H9 (cell line): ENCODE data around the gene TTF2. TPM values are rescaled to one million over a fixed set of nuclear protein-coding genes. Genes with fewer than 3 reads are reported as not detected.
A peak's percentile ranks its signal among the peaks of the same experiment; 100 is the strongest.

Source experiments
- DNase-seq: peaks from one replicate; pipeline ENCODE4 v3.0.0-alpha.2; 2017
- H2AFZ ChIP-seq: one replicate; pipeline ENCODE4 v1.6.1; 2013; ENCODE audit warnings: mild to moderate bottlenecking, low read length, control low read depth, moderate library complexity
- H2AK5ac ChIP-seq: 2 replicates; pipeline ENCODE4 v1.6.1; 2013; ENCODE audit warnings: low read length, control low read depth, mixed read lengths; ENCODE audit not compliant: insufficient read length
- H2BK120ac ChIP-seq: one replicate; pipeline ENCODE4 v1.6.1; 2013; ENCODE audit warnings: low read depth, mild to moderate bottlenecking, low read length, control low read depth, inconsistent platforms; ENCODE audit not compliant: poor library complexity, severe bottlenecking
- H2BK12ac ChIP-seq: 2 replicates; pipeline ENCODE4 v1.6.1; 2013; ENCODE audit warnings: low read length, control low read depth, mixed read lengths, low read depth; ENCODE audit not compliant: insufficient read length
- H2BK15ac ChIP-seq: 2 replicates; pipeline ENCODE4 v1.6.1; 2013; ENCODE audit warnings: low read depth, low read length, control low read depth
- H2BK20ac ChIP-seq: one replicate; pipeline ENCODE4 v1.6.1; 2013; ENCODE audit warnings: low read depth, mild to moderate bottlenecking, low read length, control low read depth, inconsistent platforms; ENCODE audit not compliant: poor library complexity, severe bottlenecking
- H2BK5ac ChIP-seq: 2 replicates; pipeline ENCODE4 v1.6.1; 2013; ENCODE audit warnings: low read length, control low read depth, mixed read lengths; ENCODE audit not compliant: insufficient read length
- H3K14ac ChIP-seq: 2 replicates; pipeline ENCODE4 v1.6.1; 2013; ENCODE audit warnings: low read length, control low read depth; ENCODE audit not compliant: insufficient read depth
- H3K18ac ChIP-seq: 2 replicates; pipeline ENCODE4 v1.6.1; 2013; ENCODE audit warnings: low read depth, mild to moderate bottlenecking, mixed read lengths, low read length, control low read depth; ENCODE audit not compliant: insufficient read length
- H3K23ac ChIP-seq: 2 replicates; pipeline ENCODE4 v1.6.1; 2013; ENCODE audit warnings: low read length, control low read depth, mixed read lengths, low read depth; ENCODE audit not compliant: insufficient read length
- H3K23me2 ChIP-seq: 2 replicates; pipeline ENCODE4 v1.6.1; 2013; ENCODE audit warnings: low read depth, mild to moderate bottlenecking, mixed read lengths, low read length, control low read depth; ENCODE audit not compliant: insufficient read length, poor library complexity, severe bottlenecking
- H3K27ac ChIP-seq: 2 replicates; pipeline ENCODE4 v1.5.1; 2013; ENCODE audit warnings: low read length, control low read depth, mixed read lengths, low read depth; ENCODE audit not compliant: insufficient read length
- H3K27me3 ChIP-seq: 2 replicates; pipeline ENCODE4 v1.6.1; 2013; ENCODE audit warnings: low read length, control low read depth, inconsistent platforms; ENCODE audit not compliant: insufficient read depth
- H3K4ac ChIP-seq: 2 replicates; pipeline ENCODE4 v1.6.1; 2013; ENCODE audit warnings: low read depth, mild to moderate bottlenecking, control low read depth, inconsistent platforms, low read length, moderate library complexity
- H3K4me1 ChIP-seq: 2 replicates; pipeline ENCODE4 v1.6.1; 2013; ENCODE audit warnings: low read length, control low read depth, inconsistent platforms; ENCODE audit not compliant: insufficient read depth
- H3K4me2 ChIP-seq: 2 replicates; pipeline ENCODE4 v1.6.1; 2013; ENCODE audit warnings: low read length, control low read depth, mixed read lengths; ENCODE audit not compliant: insufficient read length, insufficient read depth
- H3K56ac ChIP-seq: 2 replicates; pipeline ENCODE4 v1.6.1; 2013; ENCODE audit warnings: low read depth, mild to moderate bottlenecking, mixed read lengths, low read length, control low read depth; ENCODE audit not compliant: insufficient read length
- H3K79me1 ChIP-seq: 2 replicates; pipeline ENCODE4 v1.6.1; 2013; ENCODE audit warnings: low read depth, mild to moderate bottlenecking, moderate library complexity, low read length, control low read depth, inconsistent platforms; ENCODE audit not compliant: insufficient read depth, poor library complexity, severe bottlenecking
- H3K79me2 ChIP-seq: 2 replicates; pipeline ENCODE4 v1.6.1; 2013; ENCODE audit warnings: low read length, control low read depth, inconsistent platforms; ENCODE audit not compliant: insufficient read depth
- H3K9ac ChIP-seq: 2 replicates; pipeline ENCODE4 v1.6.1; 2013; ENCODE audit warnings: low read length, control low read depth, mixed read lengths; ENCODE audit not compliant: insufficient read length; ENCODE audit errors: extremely low read depth
- H3K9me3 ChIP-seq: one replicate; pipeline ENCODE4 v1.6.1; 2013; ENCODE audit warnings: low read depth, low read length, inconsistent platforms; ENCODE audit not compliant: control insufficient read depth
- H3T11ph ChIP-seq: one replicate; pipeline ENCODE4 v1.6.1; 2013; ENCODE audit warnings: mild to moderate bottlenecking, low read length, control low read depth, inconsistent platforms
- H4K20me1 ChIP-seq: one replicate; pipeline ENCODE4 v1.6.1; 2013; ENCODE audit not compliant: control insufficient read depth, insufficient read length, insufficient read depth
- H4K5ac ChIP-seq: 2 replicates; pipeline ENCODE4 v1.6.1; 2013; ENCODE audit warnings: low read depth, mild to moderate bottlenecking, mixed read lengths, low read length, control low read depth; ENCODE audit not compliant: insufficient read length
- H4K8ac ChIP-seq: replicated peaks from 2 replicates; pipeline ENCODE4 v1.6.1; 2013; ENCODE audit warnings: low read length, control low read depth, mixed read lengths, low read depth; ENCODE audit not compliant: insufficient read length
- H4K91ac ChIP-seq: 2 replicates; pipeline ENCODE4 v1.6.1; 2013; ENCODE audit warnings: low read depth, mild to moderate bottlenecking, moderate library complexity, mixed read lengths, low read length, control low read depth; ENCODE audit not compliant: insufficient read length
- H3K27ac Mint-ChIP-seq, 3 experiments: 2 replicates in 2 of 3; 3 replicates in 1 of 3; pipeline ENCODE4 v1.8.0; 2020 to 2021; ENCODE audit warnings: mixed read lengths in 3 of 3, mild to moderate bottlenecking in 1 of 3, moderate library complexity in 1 of 3
- H3K27me3 Mint-ChIP-seq: 2 replicates; pipeline ENCODE4 v1.8.0; 2021; ENCODE audit warnings: low read depth, mild to moderate bottlenecking, moderate library complexity, mixed read lengths
- H3K36me3 Mint-ChIP-seq, 3 experiments: 2 replicates in 2 of 3; 3 replicates in 1 of 3; pipeline ENCODE4 v1.8.0; 2020 to 2021; ENCODE audit warnings: low read depth in 3 of 3, mixed read lengths in 3 of 3; ENCODE audit not compliant: insufficient read depth in 1 of 3
- H3K4me1 Mint-ChIP-seq, 2 experiments: 2 replicates each; pipeline ENCODE4 v1.8.0; 2020; ENCODE audit warnings: mixed read lengths in 2 of 2
- H3K4me3 Mint-ChIP-seq, 2 experiments: 2 replicates in 1 of 2; 3 replicates in 1 of 2; pipeline ENCODE4 v1.8.0; 2020 to 2021; ENCODE audit warnings: mild to moderate bottlenecking in 2 of 2, mixed read lengths in 2 of 2, moderate library complexity in 1 of 2
- H3K9me3 Mint-ChIP-seq, 2 experiments: 2 replicates in 1 of 2; 3 replicates in 1 of 2; pipeline ENCODE4 v1.8.0; 2020; ENCODE audit warnings: mild to moderate bottlenecking in 2 of 2, mixed read lengths in 2 of 2, moderate library complexity in 1 of 2
- CTCF ChIP-seq: fragments of 200-600 bp; sonication (generic); conservative IDR thresholded peaks from 3 replicates; pipeline ENCODE4 v1.8.0; 2021; ENCODE audit warnings: antibody characterized with exemption, mild to moderate bottlenecking
- WGBS: extraction: QIAGEN DNeasy Blood & Tissue Kit; methylation state at CpG from one replicate; pipeline ENCODE4 v1.1.7; 2013; ENCODE audit warnings: missing lambda C conversion rate, low lambda C conversion rate, mixed read lengths; ENCODE audit not compliant: insufficient read length; ENCODE audit errors: extremely low coverage; 5-methylcytosine and 5-hydroxymethylcytosine counted together
- total RNA-seq: library from RNA; stranded (reverse); gene quantifications from 2 replicates; pipeline ENCODE4 v1.2.1, GENCODE V29; 2021

The TTF2 gene
- total RNA-seq, 1 experiment from 2014 or later: 86.4 TPM

GRCh38 chr1:117116784-117117130 lies 56.6 kb downstream of the TTF2 start:
- Histone ChIP-seq H3K14ac (no peak overlapping the region), H4K91ac (no peak overlapping the region), H3K23ac (no peak overlapping the region), H4K8ac (no peak overlapping the region), H2BK12ac (no peak overlapping the region), H3T11ph (no peak overlapping the region), H2AK5ac (no peak overlapping the region), H3K56ac (no peak overlapping the region), H2BK5ac (no peak overlapping the region), H3K79me2 (no peaks in the 10 kb centered on the region), H3K9me3 (no peaks in the 10 kb centered on the region), H2BK120ac (no peak overlapping the region), H3K23me2 (peaks cover 4% of the 10 kb centered on the region), H3K4me2 (no peak overlapping the region), H3K9ac (no peak overlapping the region), H3K27me3 (no peaks in the 10 kb centered on the region), H3K18ac (no peak overlapping the region), H4K20me1 (no peaks in the 10 kb centered on the region), H3K4me1 (peaks cover 4% of the 10 kb centered on the region; the same call in 1 of the 2 replicates), H3K4ac (no peak overlapping the region), H3K27ac (no peak overlapping the region), H2BK20ac (no peak overlapping the region), H2BK15ac (no peak overlapping the region), H3K79me1 (no peaks in the 10 kb centered on the region), H4K5ac (no peak overlapping the region), H2AFZ (no peak overlapping the region)
- Mint-ChIP-seq H3K36me3 (peaks cover 18 to 49% (median 44%) of the 10 kb centered on the region in 3 experiments; a peak in 6 of 7 replicates), H3K27me3 (no peaks in the 10 kb centered on the region; the same call in 1 of the 2 replicates), H3K4me3 (no peak overlapping the region), H3K9me3 (no peaks in the 10 kb centered on the region), H3K27ac (peak overlapping the region in 2 of 3 experiments; percentile 8 to 36; a peak in 4 of 7 replicates), H3K4me1 (peaks cover 21 to 24% of the 10 kb centered on the region in 2 experiments)
- DNase-seq: no peak
- WGBS: no CpG with 5 or more reads among the region's 3 CpGs
- TF ChIP-seq CTCF: no peak
